CD14-positive monocyte (primary cell): ENCODE data around the gene IFITM2. TPM values are rescaled to one million over a fixed set of nuclear protein-coding genes. Genes with fewer than 3 reads are reported as not detected.

Experiments
- DNase-seq, 3 donors: peaks; one replicate each; pipeline ENCODE4 v3.0.0-alpha.2; 2011 to 2022
- H2AFZ ChIP-seq: 2 replicates; pipeline ENCODE4 v1.6.0; 2012; ENCODE audit warnings: mild to moderate bottlenecking, low read depth, low read length, inconsistent platforms; ENCODE audit not compliant: insufficient read depth, poor library complexity, severe bottlenecking
- H3K27ac ChIP-seq, 2 donors: 1 replicate in 1 of 2; 2 replicates in 1 of 2; pipeline ENCODE4 v1.5.1; 2012 to 2013; ENCODE audit warnings: low read length in 2 of 2, control low read depth in 1 of 2, inconsistent platforms in 1 of 2, low read depth in 1 of 2, mild to moderate bottlenecking in 1 of 2
- H3K27me3 ChIP-seq, 2 donors: one replicate each; pipeline versions ENCODE4 v1.6.0 to v1.6.1; 2011 to 2013; ENCODE audit warnings: low read length in 2 of 2; ENCODE audit not compliant: control insufficient read depth in 2 of 2, insufficient read depth in 2 of 2
- H3K36me3 ChIP-seq, 2 donors: replicated peaks in 1 of 2; 1 replicate in 1 of 2; 2 replicates in 1 of 2; pipeline versions ENCODE4 v1.5.1 to v1.6.1; 2012 to 2013; ENCODE audit warnings: low read length in 2 of 2, control low read depth in 1 of 2, inconsistent platforms in 1 of 2, mild to moderate bottlenecking in 1 of 2; ENCODE audit not compliant: insufficient read depth in 2 of 2, control insufficient read depth in 1 of 2
- H3K4me1 ChIP-seq, 2 donors: 1 replicate in 1 of 2; 2 replicates in 1 of 2; pipeline versions ENCODE4 v1.5.1 to v1.6.1; 2012 to 2013; ENCODE audit warnings: low read length in 2 of 2, control low read depth in 1 of 2, inconsistent platforms in 1 of 2, mild to moderate bottlenecking in 1 of 2, moderate library complexity in 1 of 2; ENCODE audit not compliant: insufficient read depth in 2 of 2, control insufficient read depth in 1 of 2
- H3K4me2 ChIP-seq: replicated peaks from 2 replicates; pipeline ENCODE3; 2012; ENCODE audit warnings: low read length, moderate library complexity, mild to moderate bottlenecking; ENCODE audit not compliant: poor library complexity, severe bottlenecking; ENCODE audit errors: extremely low read depth
- H3K4me3 ChIP-seq, 3 experiments: fragments of 200-600 bp in 1 of 3; sonication (generic) in 1 of 3; replicated peaks in 1 of 3; 1 replicate in 2 of 3; 2 replicates in 1 of 3; pipeline ENCODE4 v1.5.1; 2011 to 2013; ENCODE audit warnings: low read length in 3 of 3, mild to moderate bottlenecking in 3 of 3, control low read depth in 2 of 3, low read depth in 2 of 3, inconsistent platforms in 1 of 3, moderate library complexity in 1 of 3
- H3K79me2 ChIP-seq: 2 replicates; pipeline ENCODE4 v1.6.0; 2012; ENCODE audit warnings: mild to moderate bottlenecking, control low read depth, inconsistent platforms, low read length, moderate library complexity; ENCODE audit not compliant: insufficient read depth
- H3K9ac ChIP-seq: 2 replicates; pipeline ENCODE4 v1.6.0; 2017; ENCODE audit warnings: low read length, mild to moderate bottlenecking; ENCODE audit not compliant: insufficient read depth, poor library complexity, severe bottlenecking
- H3K9me3 ChIP-seq, 2 donors: replicated peaks in 1 of 2; 1 replicate in 1 of 2; 2 replicates in 1 of 2; pipeline versions ENCODE4 v1.5.1 to v1.6.1; 2012 to 2013; ENCODE audit warnings: low read length in 2 of 2, control low read depth in 1 of 2; ENCODE audit not compliant: control insufficient read depth in 1 of 2, insufficient read depth in 1 of 2
- H4K20me1 ChIP-seq: 2 replicates; pipeline ENCODE4 v1.6.0; 2012; ENCODE audit warnings: mild to moderate bottlenecking, low read length, control low read depth, moderate library complexity; ENCODE audit not compliant: insufficient read depth
- H3K27ac Mint-ChIP-seq, 7 donors: one replicate each; pipeline ENCODE4 v1.8.0; 2020; ENCODE audit warnings: mild to moderate bottlenecking in 7 of 7, mixed read lengths in 7 of 7, moderate library complexity in 6 of 7, inconsistent platforms in 2 of 7
- H3K27me3 Mint-ChIP-seq, 3 donors: one replicate each; pipeline ENCODE4 v1.8.0; 2021 to 2022; ENCODE audit warnings: low read depth in 3 of 3, mild to moderate bottlenecking in 3 of 3, mixed read lengths in 3 of 3, moderate library complexity in 3 of 3, inconsistent platforms in 1 of 3
- H3K36me3 Mint-ChIP-seq, 2 donors: one replicate each; pipeline ENCODE4 v1.8.0; 2020; ENCODE audit warnings: mixed read lengths in 2 of 2, inconsistent platforms in 1 of 2, mild to moderate bottlenecking in 1 of 2
- H3K4me1 Mint-ChIP-seq: one replicate; pipeline ENCODE4 v1.8.0; 2020; ENCODE audit warnings: mild to moderate bottlenecking, mixed read lengths
- H3K4me3 Mint-ChIP-seq, 2 donors: one replicate each; pipeline ENCODE4 v1.8.0; 2020; ENCODE audit warnings: mild to moderate bottlenecking in 2 of 2, mixed read lengths in 2 of 2, moderate library complexity in 1 of 2
- H3K9me3 Mint-ChIP-seq, 7 donors: one replicate each; pipeline ENCODE4 v1.8.0; 2020 to 2022; ENCODE audit warnings: mixed read lengths in 7 of 7, mild to moderate bottlenecking in 6 of 7, moderate library complexity in 6 of 7, inconsistent platforms in 2 of 7
- CTCF ChIP-seq: fragments of 200-600 bp; IDR thresholded peaks from one replicate; pipeline ENCODE4 v1.8.0; 2022; ENCODE audit warnings: antibody characterized with exemption, mild to moderate bottlenecking
- WGBS: methylation state at CpG from one replicate; pipeline ENCODE4 v1.1.5; 2013; ENCODE audit warnings: missing lambda C conversion rate; ENCODE audit not compliant: insufficient coverage; 5-methylcytosine and 5-hydroxymethylcytosine counted together
- intact Hi-C, 2 donors: fragments of 100-400 bp; cut with micrococcal nuclease; formaldehyde crosslinking; loops; one replicate each; pipeline versions ENCODE4 v1.15.0 to v1.15.1; 2023
- polyA plus RNA-seq, 3 donors: library from polyadenylated mRNA; depleted of rRNA in 1 of 3; unstranded in 2 of 3; stranded (reverse) in 1 of 3; fragments of 300-500 nt in 2 of 3; fragments of >200 nt in 1 of 3; fragmentation: Illumina TruSeq in 2 of 3; gene quantifications; 1 replicate in 2 of 3; 2 replicates in 1 of 3; pipeline ENCODE4 v1.2.3, GENCODE V29; 2012 to 2021

Gene IFITM2
- polyA plus RNA-seq, 3 donors: 625 to 1,147 (median 705) TPM

- no peaks in the 10 kb centered on the region for H3K27me3 ChIP-seq
- Mint-ChIP-seq H3K36me3 (peaks cover 5 to 10% of the 10 kb centered on the region in 2 donors), H3K4me1 (peaks cover 13% of the 10 kb centered on the region), H3K27me3 (peaks cover 8 to 45% (median 15%) of the 10 kb centered on the region in 3 donors), H3K9me3 (peaks cover 0 to 2% (median 0%) of the 10 kb centered on the region in 7 donors), H3K27ac (no peak overlapping the region), H3K4me3 (no peak overlapping the region)
- H3K9me3 ChIP-seq: no peaks in the 10 kb centered on the region
- no peak overlapping the region for H2AFZ ChIP-seq
- H3K4me2 ChIP-seq: no peak overlapping the region
- H3K4me1 ChIP-seq: peaks cover 15% of the 10 kb centered on the region in 2 donors
- H4K20me1 ChIP-seq: no peaks in the 10 kb centered on the region
- 92% methylated on average over 27 of the region's 27 CpGs for WGBS
- H3K4me3 ChIP-seq: no peak overlapping the region
- no peaks in the 10 kb centered on the region for H3K36me3 ChIP-seq
- peak in 1 of 3 donors; percentile 26 for DNase-seq
- no peak overlapping the region for H3K9ac ChIP-seq
- no peak for TF ChIP-seq CTCF
- intact Hi-C loops: no loop called here
- no peaks in the 10 kb centered on the region for H3K79me2 ChIP-seq
- no peak overlapping the region for H3K27ac ChIP-seq
Measured at GRCh38 chr11:293852-294661, 13.6 kb upstream of the IFITM2 start.

GRCh38 chr11:294780-295179 lies 12.8 kb upstream of the IFITM2 start:
- Histone ChIP-seq H3K27me3 (peaks cover 0 to 3% of the 10 kb centered on the region in 2 donors), H3K9ac (no peak overlapping the region), H3K36me3 (no peaks in the 10 kb centered on the region), H2AFZ (no peak overlapping the region), H3K4me3 (no peak overlapping the region), H3K4me2 (no peak overlapping the region), H3K4me1 (peaks cover 10% of the 10 kb centered on the region in 2 donors), H4K20me1 (no peaks in the 10 kb centered on the region), H3K27ac (no peak overlapping the region), H3K9me3 (no peaks in the 10 kb centered on the region), H3K79me2 (no peaks in the 10 kb centered on the region)
- peaks cover 5 to 10% of the 10 kb centered on the region in 2 donors for H3K36me3 Mint-ChIP-seq
- peaks cover 9 to 47% (median 13%) of the 10 kb centered on the region in 3 donors for H3K27me3 Mint-ChIP-seq
- no peak for DNase-seq
- H3K4me3 Mint-ChIP-seq: no peak overlapping the region
- H3K9me3 Mint-ChIP-seq: no peaks in the 10 kb centered on the region
- peaks cover 10% of the 10 kb centered on the region for H3K4me1 Mint-ChIP-seq
- no peak overlapping the region for H3K27ac Mint-ChIP-seq
- 94% methylated on average over 14 of the region's 16 CpGs for WGBS
- no peak for TF ChIP-seq CTCF
- intact Hi-C loops: no loop called here
